HG02884 (cell line): Measurements from ENCODE around the gene RFX2.

ENCODE experiments used
- ATAC-seq: cut with Tn5 transposase; IDR thresholded peaks from one replicate; pipeline ENCODE4 v1.9.1; 2021; ENCODE audit warnings: mild to moderate bottlenecking, moderate library complexity; ENCODE audit not compliant: unreplicated experiment

RFX2 gene

GRCh38 chr19:5959260-5960004 lies 150.9 kb downstream of the RFX2 start:
- no peak for ATAC-seq

DNA sequence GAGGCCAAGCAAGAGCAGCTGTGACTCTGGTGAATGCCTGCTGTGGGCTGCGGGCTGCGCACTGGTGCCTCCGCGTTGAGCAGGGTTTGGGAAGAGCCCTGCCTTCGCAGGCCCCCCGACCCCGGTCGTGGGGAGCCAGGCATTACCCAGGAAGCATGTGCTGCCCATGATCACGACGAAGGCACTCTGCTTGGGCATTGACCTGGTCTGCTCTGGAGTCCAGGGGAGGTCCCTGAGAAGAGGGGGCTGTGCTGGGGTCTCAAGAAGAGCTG lies 151.5 kb downstream of the RFX2 start:
- no peak for ATAC-seq

DNA sequence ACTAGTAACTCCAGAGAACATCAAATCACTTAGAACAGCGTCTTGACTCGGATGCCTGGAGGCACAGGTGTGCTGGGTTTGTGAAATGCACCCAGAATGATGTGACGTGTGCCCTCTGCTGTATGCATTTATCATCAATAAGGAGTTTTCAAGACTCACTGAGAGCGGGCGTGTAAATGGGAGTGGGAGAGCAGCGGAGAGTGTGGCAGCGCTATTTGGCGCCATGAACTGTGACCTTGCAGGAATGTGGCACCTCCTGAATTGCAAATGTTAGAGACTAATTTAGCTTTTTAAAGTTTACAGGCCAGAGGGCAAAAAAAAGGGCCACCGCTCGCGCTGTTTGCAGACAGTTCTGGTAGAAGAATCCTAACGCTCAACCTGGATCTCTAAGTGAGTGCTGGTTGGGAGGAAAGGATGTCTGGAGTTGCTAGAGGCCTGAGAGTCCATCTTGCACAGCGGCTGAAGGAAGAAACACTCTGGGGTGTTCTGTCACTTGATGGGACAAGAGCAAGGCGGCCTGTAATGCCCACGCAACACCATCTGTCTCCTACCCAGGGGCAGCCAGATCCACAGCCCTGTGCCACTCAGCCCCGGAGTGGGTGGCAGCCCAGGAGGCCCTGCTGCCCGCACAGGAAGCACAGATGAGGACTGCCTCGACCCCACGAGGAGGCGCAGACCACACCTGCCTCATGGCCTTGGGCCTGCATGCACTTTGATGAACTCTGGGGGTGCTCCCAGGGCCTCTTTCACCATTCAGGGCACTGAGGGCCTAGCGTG lies 152.0 kb downstream of the RFX2 start:
- no peak for ATAC-seq

- no peak for ATAC-seq
Observed at GRCh38 chr19:5957170-5957569, 153.1 kb downstream of the RFX2 start.

DNA sequence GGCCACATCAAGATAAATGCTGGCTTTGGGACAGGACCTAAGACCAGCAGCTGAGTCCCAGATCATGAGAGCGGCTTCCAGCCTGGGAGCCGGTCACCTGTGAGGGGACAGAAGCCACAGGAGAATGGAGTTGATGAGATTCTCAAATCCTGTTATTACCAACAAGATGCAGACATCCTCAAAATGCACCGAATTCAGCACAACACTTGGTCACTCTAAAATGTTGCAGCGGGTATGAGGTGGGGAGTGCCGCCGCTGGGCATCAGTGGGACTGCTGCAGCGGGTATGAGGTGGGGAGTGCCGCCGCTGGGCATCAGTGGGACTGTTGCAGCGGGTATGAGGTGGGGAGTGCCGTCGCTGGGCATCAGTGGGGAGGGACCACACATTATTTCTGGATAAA lies 153.6 kb downstream of the RFX2 start:
- no peak for ATAC-seq

DNA sequence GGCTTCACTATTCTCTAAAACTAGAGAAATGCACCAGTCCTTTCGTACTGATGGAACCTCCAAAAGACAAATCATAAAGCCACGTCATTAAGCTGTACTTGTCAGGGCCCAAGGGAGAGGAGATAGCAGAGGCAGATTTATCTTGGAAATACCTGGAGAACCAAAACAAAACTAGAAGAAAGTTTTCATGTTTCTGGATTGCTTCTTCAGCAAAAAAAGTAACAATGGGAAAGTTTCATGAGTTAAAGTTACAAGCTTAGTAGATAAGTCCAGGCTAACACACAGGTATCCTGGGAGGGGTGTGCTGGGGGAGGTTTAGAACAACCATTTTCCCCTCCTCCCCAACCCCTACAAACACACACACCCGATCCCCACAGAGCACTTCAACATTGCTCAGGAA lies 154.0 kb downstream of the RFX2 start:
- ATAC-seq, result no peak

DNA sequence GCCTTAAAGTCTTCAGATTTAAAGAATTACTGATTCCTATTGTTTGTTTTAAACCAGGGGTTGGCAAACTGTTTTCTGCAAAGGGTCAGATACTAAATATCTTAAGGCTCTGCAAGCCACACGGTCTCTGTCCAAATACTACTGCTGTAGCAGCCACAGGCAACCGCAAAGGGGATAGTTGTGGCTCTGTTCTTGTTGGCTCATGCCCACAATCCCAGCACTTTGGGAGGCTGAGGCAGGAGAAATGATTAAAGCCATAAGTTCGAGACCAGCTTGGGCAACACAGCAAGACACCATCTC lies 154.7 kb downstream of the RFX2 start:
- ATAC-seq, result no peak

DNA sequence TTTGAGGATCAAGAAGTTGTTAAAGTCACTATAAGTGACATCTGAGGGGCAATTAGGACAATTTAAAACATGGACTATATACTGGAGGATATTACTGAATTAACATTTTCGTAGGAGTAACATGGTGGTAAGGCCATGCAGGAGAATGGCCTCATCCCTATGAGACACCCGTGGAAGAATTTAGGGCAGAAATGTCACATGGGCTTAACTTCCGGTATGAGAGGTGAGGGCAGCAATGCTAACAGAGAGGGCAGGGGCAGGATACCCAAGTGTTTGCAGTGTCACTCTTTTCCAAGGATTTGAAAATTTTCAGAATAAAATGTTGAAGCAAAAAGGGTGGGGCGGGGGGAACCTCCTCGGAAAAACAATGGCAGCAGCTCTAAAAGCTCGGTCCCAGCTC lies 156.0 kb downstream of the RFX2 start:
- ATAC-seq, result no peak

- ATAC-seq, result no peak
Observed at GRCh38 chr19:5953680-5954213, 156.6 kb downstream of the RFX2 start.

- ATAC-seq, result no peak
Observed at GRCh38 chr19:5953030-5953589, 157.2 kb downstream of the RFX2 start.

- no peak for ATAC-seq
Observed at GRCh38 chr19:5952193-5953029, 157.9 kb downstream of the RFX2 start.

DNA sequence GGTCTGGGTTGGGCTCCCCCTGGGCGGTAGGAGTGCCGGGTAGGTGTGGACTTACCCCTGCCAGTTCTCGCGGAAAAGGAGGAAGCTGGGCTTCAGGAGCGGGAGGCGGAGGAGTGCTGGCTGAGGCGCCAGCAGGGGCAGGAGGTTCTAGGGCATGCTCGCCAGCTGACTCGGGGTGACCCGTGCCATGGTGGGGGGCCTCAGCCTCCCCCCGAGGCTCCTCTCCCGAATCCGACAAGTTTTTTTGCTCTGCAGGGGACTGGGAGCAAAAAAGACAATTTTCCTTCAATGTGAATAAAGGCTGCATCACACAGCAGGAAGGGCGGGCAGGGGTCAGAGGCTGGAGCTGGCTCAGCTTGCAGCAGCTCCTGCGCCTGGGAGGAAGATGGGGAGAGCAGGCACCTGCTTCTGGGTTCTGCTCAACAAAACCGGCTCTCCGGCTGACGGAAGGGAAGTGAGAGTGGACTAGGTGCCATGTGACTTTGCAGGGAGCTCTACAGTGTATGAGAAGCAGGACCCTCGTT lies 158.9 kb downstream of the RFX2 start:
- no peak for ATAC-seq

GRCh38 chr19:5950741-5951140 lies 159.6 kb downstream of the RFX2 start:
- no peak for ATAC-seq

DNA sequence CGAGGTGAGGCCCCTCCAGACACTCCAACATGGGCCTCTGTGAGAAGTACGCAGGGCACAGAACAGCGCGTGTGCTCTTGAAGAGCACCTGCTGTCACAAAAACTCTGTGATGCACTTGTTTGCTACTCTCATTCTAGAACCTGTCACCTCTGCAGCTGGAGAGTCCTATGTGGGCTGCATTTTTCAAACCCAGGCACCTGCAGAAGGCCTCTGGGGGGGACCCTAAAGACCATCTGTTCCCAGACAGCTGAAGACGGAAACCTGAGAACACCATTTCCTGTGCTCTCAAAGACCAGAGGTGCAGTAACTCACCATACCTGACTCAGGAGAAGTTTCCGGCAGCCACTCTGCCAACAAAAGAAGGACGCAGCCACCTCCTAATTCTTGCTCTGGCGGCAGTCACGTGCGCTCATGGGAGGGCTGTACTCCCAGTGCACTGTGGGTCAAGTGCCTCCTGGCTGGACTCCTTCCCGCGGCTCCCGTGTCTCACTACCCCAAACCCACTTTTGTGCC lies 160.5 kb downstream of the RFX2 start:
- ATAC-seq, result no peak

DNA sequence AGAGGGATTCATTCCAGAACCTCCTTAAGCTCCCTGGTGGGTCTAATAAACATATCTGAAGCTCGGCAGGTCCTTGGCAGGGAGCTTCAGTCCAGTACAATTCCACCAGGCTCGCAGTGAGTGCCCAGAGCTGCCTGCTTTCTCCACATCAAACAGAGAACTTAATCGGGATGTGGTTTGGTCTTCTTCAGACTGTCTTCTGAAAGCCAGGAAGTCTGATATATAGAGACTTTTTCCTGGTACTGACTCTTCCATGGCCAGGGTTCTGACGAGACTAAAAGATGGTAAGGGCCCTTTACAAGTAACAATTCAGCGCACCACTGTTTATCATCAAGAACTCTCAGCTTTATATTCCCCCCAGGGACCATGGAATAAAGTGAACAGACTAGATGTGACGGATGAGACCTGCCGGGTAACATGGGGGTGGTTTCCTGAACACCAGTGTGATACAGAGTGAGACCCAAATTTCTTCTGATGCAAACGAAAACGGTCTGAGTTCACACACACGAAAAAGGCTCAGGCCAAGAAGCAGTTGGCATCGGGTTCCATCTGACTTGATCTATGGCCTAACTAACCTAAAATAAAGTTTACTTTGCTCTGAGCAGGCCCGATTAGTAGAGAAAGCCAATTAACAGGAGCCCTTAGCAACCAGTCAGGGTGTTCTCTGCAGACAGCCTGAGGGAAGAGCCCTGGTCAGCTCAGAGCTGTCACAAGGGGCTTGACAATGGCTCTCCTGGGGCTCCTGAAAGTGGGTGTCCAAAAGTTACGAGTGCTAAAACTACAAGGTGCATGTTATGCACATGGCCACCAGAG lies 161.3 kb downstream of the RFX2 start:
- no peak for ATAC-seq

DNA sequence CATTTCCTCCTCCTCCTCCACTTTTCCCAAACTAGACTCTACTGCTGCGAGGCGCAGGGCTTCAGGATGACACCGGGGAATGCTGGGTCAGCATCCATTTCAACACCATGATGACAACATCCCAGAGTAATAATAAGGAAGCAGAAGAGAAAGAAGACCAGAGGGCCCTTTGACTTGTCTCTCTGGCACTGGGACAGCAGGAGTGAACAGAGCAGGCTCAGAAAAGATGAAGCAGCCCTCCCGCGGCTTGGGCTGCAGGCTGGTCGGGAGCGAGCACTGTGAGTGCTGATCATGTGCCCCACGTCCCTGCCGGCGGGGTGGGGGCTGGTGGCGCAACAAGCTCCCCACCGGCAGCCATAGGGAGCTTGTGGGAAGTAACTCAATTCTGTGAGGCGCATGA lies 162.9 kb downstream of the RFX2 start:
- ATAC-seq, result no peak

GRCh38 chr19:5943623-5944022 lies 166.7 kb downstream of the RFX2 start:
- ATAC-seq, result no peak
